ENCODE data around the gene ZFYVE19.

Gene ZFYVE19

DNA sequence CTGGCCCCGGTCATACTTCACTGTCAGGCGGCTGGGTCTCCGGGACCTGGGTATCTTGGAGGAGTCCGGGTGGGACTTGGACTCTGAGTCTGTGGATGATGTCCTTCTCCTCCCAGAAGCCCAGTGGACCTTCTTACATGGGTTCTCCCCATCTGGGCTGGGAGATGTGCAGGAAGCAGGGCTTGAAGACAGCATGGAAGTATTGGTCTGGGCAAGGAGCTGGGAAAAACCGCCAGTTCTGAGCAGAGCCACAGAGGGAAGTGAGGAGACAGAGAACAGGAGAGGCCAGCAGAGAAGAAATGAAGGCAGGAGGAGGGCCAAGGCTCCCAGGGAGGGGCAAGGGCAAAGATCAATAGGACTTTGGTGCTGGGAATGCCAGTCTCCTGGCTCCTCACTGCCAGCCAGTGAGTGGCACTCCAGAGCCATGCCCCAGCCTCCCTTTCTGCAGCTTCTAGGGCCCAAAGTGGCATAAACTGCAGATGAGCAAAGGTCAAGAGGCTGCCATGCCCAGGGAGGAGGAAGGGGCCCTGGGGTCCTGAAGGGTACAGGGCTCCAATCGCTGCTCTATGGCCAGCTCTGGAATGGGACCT lies 21.7 kb downstream of the ZFYVE19 start, which contains the start of gene PPP1R14D:
Gene PPP1R14D (minus strand): TSS at position 262 of the 590 bp plus-strand sequence. CDS start 67 bp downstream, at position 195.
- no peak within 1 kb of the TSS for H3K4me3 ChIP-seq (ENCODE audit: low read depth, low read length)
- TF ChIP-seq, protein P1, sequence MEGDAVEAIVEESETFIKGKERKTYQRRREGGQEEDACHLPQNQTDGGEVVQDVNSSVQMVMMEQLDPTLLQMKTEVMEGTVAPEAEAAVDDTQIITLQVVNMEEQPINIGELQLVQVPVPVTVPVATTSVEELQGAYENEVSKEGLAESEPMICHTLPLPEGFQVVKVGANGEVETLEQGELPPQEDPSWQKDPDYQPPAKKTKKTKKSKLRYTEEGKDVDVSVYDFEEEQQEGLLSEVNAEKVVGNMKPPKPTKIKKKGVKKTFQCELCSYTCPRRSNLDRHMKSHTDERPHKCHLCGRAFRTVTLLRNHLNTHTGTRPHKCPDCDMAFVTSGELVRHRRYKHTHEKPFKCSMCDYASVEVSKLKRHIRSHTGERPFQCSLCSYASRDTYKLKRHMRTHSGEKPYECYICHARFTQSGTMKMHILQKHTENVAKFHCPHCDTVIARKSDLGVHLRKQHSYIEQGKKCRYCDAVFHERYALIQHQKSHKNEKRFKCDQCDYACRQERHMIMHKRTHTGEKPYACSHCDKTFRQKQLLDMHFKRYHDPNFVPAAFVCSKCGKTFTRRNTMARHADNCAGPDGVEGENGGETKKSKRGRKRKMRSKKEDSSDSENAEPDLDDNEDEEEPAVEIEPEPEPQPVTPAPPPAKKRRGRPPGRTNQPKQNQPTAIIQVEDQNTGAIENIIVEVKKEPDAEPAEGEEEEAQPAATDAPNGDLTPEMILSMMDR (IDR thresholded peaks at IDR 0.05; ENCODE audit: low read depth, low read length) = no peak
- no peaks in the 10 kb centered on the region for H3K4me1 ChIP-seq
- no peaks in the 10 kb centered on the region for H3K9me3 ChIP-seq
- no peaks in the 10 kb centered on the region for H3K36me3 ChIP-seq
- no peaks in the 10 kb centered on the region for H3K27me3 ChIP-seq
- no peak for DNase-seq

GRCh38 chr15:40829115-40829514 lies 22.2 kb downstream of the ZFYVE19 start:
- Histone ChIP-seq H3K36me3 (no peaks in the 10 kb centered on the region), H3K4me1 (no peaks in the 10 kb centered on the region), H3K9me3 (no peaks in the 10 kb centered on the region), H3K27me3 (no peaks in the 10 kb centered on the region), H3K4me3 (ENCODE audit: low read depth, low read length) (no peak overlapping the region)
- TF ChIP-seq, protein P1 (IDR thresholded peaks at IDR 0.05; ENCODE audit: low read depth, low read length) = no peak
- no peak for DNase-seq

- Histone ChIP-seq H3K27me3 (no peaks in the 10 kb centered on the region), H3K9me3 (no peaks in the 10 kb centered on the region), H3K4me1 (no peaks in the 10 kb centered on the region), H3K4me3 (ENCODE audit: low read depth, low read length) (no peak overlapping the region), H3K36me3 (no peaks in the 10 kb centered on the region)
- DNase-seq = no peak
- TF ChIP-seq, protein P1 (IDR thresholded peaks at IDR 0.05; ENCODE audit: low read depth, low read length) = no peak
These were observed 24.0 kb downstream of the ZFYVE19 start for GRCh38 chr15:40830884-40831283.

DNA sequence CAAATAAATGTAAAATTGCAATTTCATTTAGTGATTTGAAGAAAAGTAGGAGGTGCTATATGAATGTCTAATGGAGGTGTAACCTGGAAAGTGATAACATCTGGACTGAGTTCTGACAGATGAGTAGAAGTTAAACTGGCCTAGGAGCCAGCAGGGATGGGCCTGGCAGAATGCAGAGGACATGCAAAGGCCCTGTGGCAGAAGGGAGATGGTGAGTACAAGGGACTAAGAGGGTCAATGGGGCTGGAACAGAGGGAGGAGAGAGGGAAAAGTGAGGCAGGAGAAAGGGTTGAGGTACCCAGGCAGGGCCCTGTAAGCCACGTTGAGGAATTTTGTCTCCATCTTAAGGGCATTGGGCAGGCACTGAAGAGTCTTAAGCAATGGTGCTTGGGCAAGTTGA lies 25.0 kb downstream of the ZFYVE19 start:
- Histone ChIP-seq H3K4me1 (no peaks in the 10 kb centered on the region), H3K27me3 (no peaks in the 10 kb centered on the region), H3K4me3 (ENCODE audit: low read depth, low read length) (no peak overlapping the region), H3K9me3 (no peaks in the 10 kb centered on the region), H3K36me3 (no peaks in the 10 kb centered on the region)
- TF ChIP-seq, protein P1 (IDR thresholded peaks at IDR 0.05; ENCODE audit: low read depth, low read length) = no peak
- no peak for DNase-seq

DNA sequence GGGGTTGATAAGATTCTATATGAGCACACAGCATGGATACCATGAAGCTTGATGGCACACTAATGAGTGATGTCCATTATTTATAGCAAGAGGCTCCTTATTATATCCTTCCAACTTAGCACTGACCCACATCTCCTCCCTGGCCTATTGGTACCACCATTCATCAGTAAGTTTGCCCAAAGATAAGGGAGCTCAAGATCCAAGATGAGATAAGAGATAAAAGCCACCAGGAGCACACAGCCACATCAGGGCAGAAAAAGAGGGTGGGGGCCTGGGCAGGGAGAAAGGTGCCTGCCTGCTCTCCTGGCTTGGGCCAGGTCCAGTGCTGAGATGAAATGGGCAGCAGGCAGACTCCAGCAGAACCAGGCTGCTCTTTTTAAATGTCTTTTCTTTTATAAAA lies 26.0 kb downstream of the ZFYVE19 start:
- Histone ChIP-seq H3K4me1 (no peaks in the 10 kb centered on the region), H3K4me3 (ENCODE audit: low read depth, low read length) (no peak overlapping the region), H3K27me3 (no peaks in the 10 kb centered on the region), H3K36me3 (no peaks in the 10 kb centered on the region), H3K9me3 (no peaks in the 10 kb centered on the region)
- TF ChIP-seq, protein P1 (IDR thresholded peaks at IDR 0.05; ENCODE audit: low read depth, low read length) = no peak
- DNase-seq = no peak

- TF ChIP-seq, protein P1 (IDR thresholded peaks at IDR 0.05; ENCODE audit: low read depth, low read length) = no peak
- Histone ChIP-seq H3K36me3 (no peaks in the 10 kb centered on the region), H3K9me3 (no peaks in the 10 kb centered on the region), H3K4me1 (no peaks in the 10 kb centered on the region; the same call in 1 of the 2 replicates), H3K27me3 (no peaks in the 10 kb centered on the region), H3K4me3 (ENCODE audit: low read depth, low read length) (no peak overlapping the region)
- no peak for DNase-seq
These were observed 29.1 kb downstream of the ZFYVE19 start for GRCh38 chr15:40836020-40836419.
